HG02763 (cell line): Measurements from ENCODE around the gene SNAP29.
"Not testable (repeated sequence)": the region's sequence is repeated elsewhere in the genome, so short reads cannot be mapped to it uniquely, and the experiment has no call there.

Source experiments
- ATAC-seq: cut with Tn5 transposase; IDR thresholded peaks from one replicate; pipeline ENCODE4 v1.9.1; 2021; ENCODE audit warnings: mild to moderate bottlenecking, moderate library complexity; ENCODE audit not compliant: unreplicated experiment

SNAP29 gene

DNA sequence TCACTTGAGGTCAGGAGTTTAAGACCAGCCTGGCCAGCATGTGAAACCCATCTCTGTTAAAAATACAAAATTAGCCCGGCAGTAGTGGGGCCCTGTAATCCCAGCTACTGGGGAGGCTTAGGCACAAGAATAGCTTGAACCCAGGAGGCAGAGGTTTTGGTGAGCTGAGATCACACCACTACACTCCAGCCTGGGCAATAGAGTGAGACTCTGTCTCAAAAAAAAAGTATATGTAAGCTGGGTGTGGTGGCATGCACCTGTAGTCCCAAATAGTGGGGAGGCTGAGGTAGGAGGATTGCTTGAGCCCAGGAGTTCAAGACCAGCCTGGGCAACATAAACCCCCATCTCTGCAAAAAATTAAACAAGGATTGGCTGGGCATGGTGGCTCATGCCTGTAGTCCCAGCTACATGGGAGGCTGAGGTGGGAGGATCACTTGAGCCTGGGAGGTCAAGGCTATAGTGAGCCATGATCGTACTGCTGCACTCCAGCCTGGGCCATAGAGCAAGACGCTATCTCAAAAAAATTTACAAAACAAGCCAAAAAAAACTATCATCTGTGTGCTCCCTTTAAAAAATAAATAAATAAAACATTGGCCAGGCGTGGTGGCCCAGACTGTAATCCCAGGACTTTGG lies 69.2 kb downstream of the SNAP29 start:
- ATAC-seq, result no peak

DNA sequence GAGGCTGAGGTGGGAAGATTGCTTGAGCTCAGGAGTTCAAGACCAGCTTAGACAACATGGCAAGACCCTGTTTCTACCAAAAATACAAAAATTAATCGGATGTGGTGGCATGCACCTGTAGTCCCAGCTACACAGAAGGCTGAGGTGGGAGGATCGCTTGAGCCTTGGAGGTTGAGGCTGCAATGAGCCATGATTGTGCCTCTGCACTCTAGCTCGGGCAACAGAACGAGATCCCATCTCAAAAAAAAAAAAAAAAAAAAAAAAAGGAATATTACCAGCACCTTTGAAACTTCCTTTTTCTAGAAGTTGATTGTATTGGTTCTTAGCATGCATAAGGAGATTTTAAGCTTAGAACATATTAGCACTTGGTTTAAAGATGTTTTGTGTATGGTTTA lies 69.8 kb downstream of the SNAP29 start:
- no peak for ATAC-seq

- ATAC-seq, result no peak
Observed at GRCh38 chr22:20930004-20930403, 71.2 kb downstream of the SNAP29 start.

- ATAC-seq, result not testable (repeated sequence)
Observed at GRCh38 chr22:20930435-20930834, 71.6 kb downstream of the SNAP29 start.

DNA sequence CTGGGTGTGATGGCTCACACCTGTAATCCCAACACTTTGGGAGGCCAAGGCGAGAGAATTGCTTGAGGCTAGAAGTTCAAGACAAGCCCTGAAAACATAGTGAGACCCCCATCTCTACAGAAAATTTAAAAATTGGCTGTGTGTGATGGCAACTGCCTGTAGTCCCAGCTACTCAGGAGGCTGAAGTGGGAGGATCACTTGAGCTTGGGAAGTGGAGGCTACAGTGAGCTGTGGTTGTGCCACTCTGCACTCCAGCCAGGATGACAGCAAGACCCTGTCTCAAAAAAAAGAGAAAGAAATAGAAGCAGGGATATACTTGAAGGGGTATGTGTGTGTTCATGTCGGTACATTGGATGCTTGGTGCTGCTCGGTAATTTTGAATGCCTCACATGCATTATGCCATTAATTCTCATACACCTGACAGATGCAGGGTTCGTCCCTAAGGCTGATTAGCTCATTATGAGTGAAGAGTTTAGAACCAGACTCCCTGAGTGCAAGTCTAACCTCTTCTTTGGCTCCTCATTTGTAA lies 72.4 kb downstream of the SNAP29 start:
- no peak for ATAC-seq

- no peak for ATAC-seq
Observed at GRCh38 chr22:20933910-20934309, 75.1 kb downstream of the SNAP29 start.

DNA sequence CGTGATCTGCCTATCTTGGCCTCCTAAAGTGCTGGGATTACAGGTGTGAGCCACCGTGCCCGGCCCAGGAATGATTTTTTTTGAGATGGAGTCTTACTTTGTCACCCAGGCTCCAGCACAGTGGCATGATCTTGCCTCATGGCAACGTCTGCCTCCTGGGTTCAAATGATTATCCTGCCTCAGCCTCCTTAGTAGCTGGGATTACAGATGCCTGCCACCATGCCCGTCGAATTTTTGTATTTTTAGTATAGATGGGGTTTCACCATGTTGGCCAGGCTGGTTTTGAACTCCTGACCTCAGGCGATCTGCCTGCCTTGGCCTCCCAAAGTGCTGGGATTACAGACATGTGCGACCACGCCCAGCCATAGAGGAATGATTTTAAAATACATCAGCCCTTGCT lies 76.2 kb downstream of the SNAP29 start:
- ATAC-seq, result not testable (repeated sequence)

GRCh38 chr22:20935780-20936539 lies 77.2 kb downstream of the SNAP29 start:
- not testable (repeated sequence) for ATAC-seq

DNA sequence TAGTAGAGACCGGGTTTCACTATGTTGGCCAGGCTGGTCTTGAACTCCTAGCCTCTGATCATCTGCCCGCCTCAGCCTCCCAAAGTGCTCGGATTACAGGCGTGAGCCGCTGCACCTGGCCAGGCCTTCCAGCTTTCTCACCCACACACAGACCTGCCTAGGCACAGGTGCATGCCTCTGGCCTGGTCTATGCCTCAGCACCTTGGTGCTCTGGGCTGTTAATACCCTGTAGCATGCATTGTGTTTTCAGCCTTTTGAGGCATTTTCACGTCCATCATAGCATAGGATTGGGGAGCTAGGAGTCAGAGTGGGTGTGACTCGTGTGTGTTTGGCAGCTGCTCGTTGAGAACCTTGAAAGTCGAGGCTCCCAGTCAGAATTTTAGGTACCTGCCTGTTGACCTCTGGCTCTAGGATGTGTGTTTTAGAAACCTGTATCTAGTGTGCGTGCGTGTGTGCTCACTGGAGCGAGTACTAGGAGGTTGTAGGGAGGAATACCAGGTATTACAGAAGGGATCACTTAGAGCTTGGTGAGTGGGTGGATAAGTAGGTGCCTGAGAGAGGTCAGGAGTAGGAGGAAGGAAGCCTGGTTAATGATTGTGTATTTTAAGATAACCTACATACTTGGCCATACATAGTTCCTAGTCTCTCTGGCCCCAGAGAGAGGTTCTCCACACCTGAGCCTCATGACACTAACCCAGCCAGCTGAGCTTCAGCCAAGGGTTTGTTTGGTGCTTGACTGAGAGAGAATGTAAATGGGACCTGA lies 78.4 kb downstream of the SNAP29 start:
- ATAC-seq, result no peak

GRCh38 chr22:20937794-20938671 lies 79.2 kb downstream of the SNAP29 start:
- ATAC-seq, result no peak

GRCh38 chr22:20939457-20940185 lies 80.8 kb downstream of the SNAP29 start:
- not testable (repeated sequence) for ATAC-seq

DNA sequence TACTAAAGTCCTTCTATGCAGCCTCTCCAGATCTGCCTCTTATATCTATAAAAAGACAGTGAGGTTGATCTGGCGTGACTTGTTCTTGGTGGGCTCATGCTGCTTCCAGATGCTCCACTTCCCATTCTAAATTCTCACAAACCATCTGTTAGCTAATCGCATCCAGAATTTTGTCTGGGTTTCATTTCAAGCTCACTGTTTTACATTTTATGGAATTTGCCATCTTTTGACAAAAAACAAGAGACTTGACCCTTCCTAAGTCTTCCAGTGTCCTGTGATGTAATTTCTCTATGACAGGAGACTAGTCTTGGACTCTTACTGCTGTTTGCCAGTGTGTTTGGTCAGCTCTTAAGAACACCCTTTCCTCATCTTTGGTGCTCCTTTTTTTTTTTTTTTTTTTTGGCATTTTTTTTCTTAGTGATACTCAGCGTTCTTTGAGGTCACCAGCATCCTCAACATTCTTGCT lies 81.4 kb downstream of the SNAP29 start:
- no peak for ATAC-seq
